ENCODE measurements around the gene HCST.

Gene HCST

GRCh38 chr19:35946203-35946602 lies 43.9 kb downstream of the HCST start:
- no peak for TF ChIP-seq CTCF (IDR thresholded peaks at IDR 0.05; ENCODE audit: insufficient read depth, low read length)
- TF ChIP-seq GABPA (IDR thresholded peaks at IDR 0.05; ENCODE audit: low read depth): no peak
- no peak for TF ChIP-seq REST (IDR thresholded peaks at IDR 0.05; ENCODE audit: insufficient replicate concordance, low read depth)
- no peak for TF ChIP-seq POLR2AphosphoS5 (IDR thresholded peaks at IDR 0.05; ENCODE audit: low read depth)
- TF ChIP-seq SPI1 (IDR thresholded peaks at IDR 0.05; ENCODE audit: borderline replicate concordance, low read depth): no peak
- DNase-seq (ENCODE audit: low read depth in 1 of 2, low spot score in 1 of 2): no peak
- Histone ChIP-seq H3K4me3 (replicated peaks; ENCODE audit: insufficient read depth, low read length) (no peak overlapping the region), H3K27me3 (ENCODE audit: insufficient read depth, poor library complexity, severe bottlenecking) (no peaks in the 10 kb centered on the region), H3K27ac (replicated peaks) (no peak overlapping the region)

- Histone ChIP-seq H3K27ac (replicated peaks) (no peak overlapping the region), H3K4me3 (replicated peaks; ENCODE audit: insufficient read depth, low read length) (no peak overlapping the region), H3K27me3 (ENCODE audit: insufficient read depth, poor library complexity, severe bottlenecking) (no peaks in the 10 kb centered on the region)
- DNase-seq (ENCODE audit: low read depth in 1 of 2, low spot score in 1 of 2): no peak
- no peak for TF ChIP-seq SPI1 (IDR thresholded peaks at IDR 0.05; ENCODE audit: borderline replicate concordance, low read depth)
- no peak for TF ChIP-seq GABPA (IDR thresholded peaks at IDR 0.05; ENCODE audit: low read depth)
- no peak for TF ChIP-seq CTCF (IDR thresholded peaks at IDR 0.05; ENCODE audit: insufficient read depth, low read length)
- no peak for TF ChIP-seq REST (IDR thresholded peaks at IDR 0.05; ENCODE audit: insufficient replicate concordance, low read depth)
- TF ChIP-seq POLR2AphosphoS5 (IDR thresholded peaks at IDR 0.05; ENCODE audit: low read depth): no peak
Measured at GRCh38 chr19:35949131-35949530, 46.8 kb downstream of the HCST start.

Data from HL-60 (cell line).